ES-I3 (cell line): Measurements from ENCODE around the gene PEPD.

Experiments
- H3K36me3 ChIP-seq: 2 replicates; pipeline ENCODE4 v1.6.1; 2013; ENCODE audit warnings: mild to moderate bottlenecking, low read length, control low read depth, moderate library complexity; ENCODE audit not compliant: insufficient read depth
- H3K4me1 ChIP-seq: 2 replicates; pipeline ENCODE4 v1.6.1; 2013; ENCODE audit warnings: mild to moderate bottlenecking, control low read depth, low read length; ENCODE audit not compliant: insufficient read depth
- H3K9ac ChIP-seq: 2 replicates; pipeline ENCODE4 v1.6.1; 2013; ENCODE audit warnings: low read depth, mild to moderate bottlenecking, low read length, moderate library complexity
- H3K9me3 ChIP-seq: 2 replicates; pipeline ENCODE4 v1.6.1; 2013; ENCODE audit warnings: mild to moderate bottlenecking, low read length, moderate library complexity; ENCODE audit not compliant: control insufficient read depth, insufficient read depth

PEPD gene

GRCh38 chr19:33472691-33473652 lies 48.6 kb downstream of the PEPD start:
- Histone ChIP-seq H3K9me3 (no peaks in the 10 kb centered on the region), H3K9ac (no peak overlapping the region), H3K36me3 (no peaks in the 10 kb centered on the region), H3K4me1 (peaks cover 14% of the 10 kb centered on the region)

- peaks cover 14% of the 10 kb centered on the region for H3K4me1 ChIP-seq
- H3K9ac ChIP-seq: no peak overlapping the region
- H3K36me3 ChIP-seq: no peaks in the 10 kb centered on the region
- H3K9me3 ChIP-seq: no peaks in the 10 kb centered on the region
Measured at GRCh38 chr19:33472226-33472625, 49.4 kb downstream of the PEPD start.

GRCh38 chr19:33471111-33471996 lies 50.2 kb downstream of the PEPD start:
- Histone ChIP-seq H3K9ac (no peak overlapping the region), H3K4me1 (peaks cover 14% of the 10 kb centered on the region), H3K36me3 (no peaks in the 10 kb centered on the region), H3K9me3 (no peaks in the 10 kb centered on the region)

GRCh38 chr19:33470686-33471085 lies 50.9 kb downstream of the PEPD start:
- Histone ChIP-seq H3K36me3 (no peaks in the 10 kb centered on the region), H3K9ac (no peak overlapping the region), H3K4me1 (peaks cover 14% of the 10 kb centered on the region)

GRCh38 chr19:33470040-33470330 lies 51.6 kb downstream of the PEPD start:
- H3K4me1 ChIP-seq: peaks cover 14% of the 10 kb centered on the region
- H3K9me3 ChIP-seq: no peaks in the 10 kb centered on the region
- no peak overlapping the region for H3K9ac ChIP-seq
- no peaks in the 10 kb centered on the region for H3K36me3 ChIP-seq

More at GRCh38 chr19:33470686-33471085, 50.9 kb downstream of the PEPD start:
- no peaks in the 10 kb centered on the region for H3K9me3 ChIP-seq

GRCh38 chr19:33469171-33470039 lies 52.2 kb downstream of the PEPD start:
- Histone ChIP-seq H3K9me3 (no peaks in the 10 kb centered on the region), H3K36me3 (no peaks in the 10 kb centered on the region), H3K9ac (no peak overlapping the region), H3K4me1 (peaks cover 14% of the 10 kb centered on the region)

- Histone ChIP-seq H3K4me1 (peaks cover 10% of the 10 kb centered on the region), H3K9me3 (no peaks in the 10 kb centered on the region), H3K36me3 (no peaks in the 10 kb centered on the region), H3K9ac (no peak overlapping the region)
Measured at GRCh38 chr19:33468361-33469170, 53.0 kb downstream of the PEPD start.

- Histone ChIP-seq H3K9me3 (no peaks in the 10 kb centered on the region), H3K36me3 (no peaks in the 10 kb centered on the region), H3K9ac (no peak overlapping the region), H3K4me1 (peaks cover 3% of the 10 kb centered on the region; the same call in 1 of the 2 replicates)
Measured at GRCh38 chr19:33467851-33468250, 53.7 kb downstream of the PEPD start.

GRCh38 chr19:33465834-33466233 lies 55.8 kb downstream of the PEPD start:
- Histone ChIP-seq H3K4me1 (no peaks in the 10 kb centered on the region), H3K36me3 (no peaks in the 10 kb centered on the region), H3K9ac (no peak overlapping the region), H3K9me3 (no peaks in the 10 kb centered on the region)

- H3K9ac ChIP-seq: no peak overlapping the region
- no peaks in the 10 kb centered on the region for H3K4me1 ChIP-seq
- H3K9me3 ChIP-seq: no peaks in the 10 kb centered on the region
- no peaks in the 10 kb centered on the region for H3K36me3 ChIP-seq
Measured at GRCh38 chr19:33465371-33465770, 56.2 kb downstream of the PEPD start.

- H3K4me1 ChIP-seq: no peaks in the 10 kb centered on the region
- H3K36me3 ChIP-seq: no peaks in the 10 kb centered on the region
- H3K9ac ChIP-seq: no peak overlapping the region
- no peaks in the 10 kb centered on the region for H3K9me3 ChIP-seq
Measured at GRCh38 chr19:33464733-33465115, 56.9 kb downstream of the PEPD start.

GRCh38 chr19:33464010-33464732 lies 57.4 kb downstream of the PEPD start:
- no peaks in the 10 kb centered on the region for H3K36me3 ChIP-seq
- H3K9me3 ChIP-seq: no peaks in the 10 kb centered on the region
- no peak overlapping the region for H3K9ac ChIP-seq
- H3K4me1 ChIP-seq: no peaks in the 10 kb centered on the region

- H3K9me3 ChIP-seq: no peaks in the 10 kb centered on the region
- H3K4me1 ChIP-seq: no peaks in the 10 kb centered on the region
- no peaks in the 10 kb centered on the region for H3K36me3 ChIP-seq
- no peak overlapping the region for H3K9ac ChIP-seq
Measured at GRCh38 chr19:33463199-33463598, 58.4 kb downstream of the PEPD start.
